ENCODE data around the gene GCSH. TPM values are rescaled to one million over a fixed set of nuclear protein-coding genes. Genes with fewer than 3 reads are reported as not detected.

Gene GCSH
- total RNA-seq, 1 experiment from 2014 or later: 117 TPM

Other genes with a start within 250 kb of the GCSH start
- 119 TPM for gene CMC2, start 89.5 kb downstream of the GCSH start, total RNA-seq (2021; ENCODE audit: unreplicated experiment)
- 76.7 TPM for gene CENPN, start 89.2 kb downstream of the GCSH start, total RNA-seq (2021; ENCODE audit: unreplicated experiment)
- gene ATMIN, start 60.6 kb downstream of the GCSH start, total RNA-seq (2021; ENCODE audit: unreplicated experiment): 46.7 TPM
- gene C16orf46, start 19.2 kb downstream of the GCSH start, total RNA-seq (2021; ENCODE audit: unreplicated experiment): 1.7 TPM
- gene BCO1, start 142.3 kb upstream of the GCSH start, total RNA-seq (2021; ENCODE audit: unreplicated experiment): not detected
- 22.5 TPM for gene GAN, start 218.6 kb upstream of the GCSH start, total RNA-seq (2021; ENCODE audit: unreplicated experiment)

Measured in HCT116 (cell line).